ENCODE measurements around the gene ZCCHC7. TPM values are rescaled to one million over a fixed set of nuclear protein-coding genes. Genes with fewer than 3 reads are reported as not detected.

ZCCHC7 gene
- polyA plus RNA-seq, 3 donors, result 8.7 to 12.9 (median 12.5) TPM

GRCh38 chr9:37206121-37206620, 85.8 kb downstream of the ZCCHC7 start:
- Mint-ChIP-seq H3K36me3 (peaks cover 27 to 43% of the 10 kb centered on the region in 2 donors), H3K4me3 (no peak overlapping the region), H3K27me3 (ENCODE audit: low read depth in 3 of 3) (peaks cover 0 to 2% (median 0%) of the 10 kb centered on the region in 3 donors), H3K9me3 (peaks cover 0 to 7% (median 3%) of the 10 kb centered on the region in 7 donors), H3K27ac (no peak overlapping the region), H3K4me1 (peaks cover 7% of the 10 kb centered on the region)
- Histone ChIP-seq H3K9ac (ENCODE audit: insufficient read depth, low read length, poor library complexity, severe bottlenecking) (no peak overlapping the region), H3K79me2 (ENCODE audit: insufficient read depth, low read length) (no peaks in the 10 kb centered on the region), H3K36me3 (replicated peaks in 1 of 2; ENCODE audit: control insufficient read depth in 1 of 2, insufficient read depth in 2 of 2, low read length in 2 of 2) (peaks cover 5 to 25% of the 10 kb centered on the region in 2 donors), H3K9me3 (replicated peaks in 1 of 2; ENCODE audit: control insufficient read depth in 1 of 2, insufficient read depth in 1 of 2, low read length in 2 of 2) (no peaks in the 10 kb centered on the region), H3K27ac (ENCODE audit: low read depth in 1 of 2, low read length in 2 of 2) (no peak overlapping the region), H3K4me1 (ENCODE audit: control insufficient read depth in 1 of 2, insufficient read depth in 2 of 2, low read length in 2 of 2) (no peaks in the 10 kb centered on the region), H4K20me1 (ENCODE audit: insufficient read depth, low read length) (no peaks in the 10 kb centered on the region), H3K4me2 (replicated peaks; ENCODE audit: extremely low read depth, low read length, poor library complexity, severe bottlenecking) (no peak overlapping the region), H3K27me3 (ENCODE audit: control insufficient read depth in 2 of 2, insufficient read depth in 2 of 2, low read length in 2 of 2) (no peaks in the 10 kb centered on the region), H3K4me3 (replicated peaks in 1 of 3; ENCODE audit: low read depth in 2 of 3, low read length in 3 of 3) (no peak overlapping the region), H2AFZ (ENCODE audit: insufficient read depth, low read depth, low read length, poor library complexity, severe bottlenecking) (no peak overlapping the region)
- 87% methylated on average over 6 of the region's 10 CpGs for whole genome bisulfite sequencing (ENCODE audit: insufficient coverage)
- intact Hi-C loops (cut with micrococcal nuclease), result no loop called here
- no peak for DNase-seq
- TF ChIP-seq CTCF (IDR thresholded peaks at IDR 0.05), result no peak

- peaks cover 5 to 25% of the 10 kb centered on the region in 2 donors for H3K36me3 ChIP-seq (replicated peaks in 1 of 2; ENCODE audit: control insufficient read depth in 1 of 2, insufficient read depth in 2 of 2, low read length in 2 of 2)
- H3K27me3 Mint-ChIP-seq (ENCODE audit: low read depth in 3 of 3), result no peaks in the 10 kb centered on the region
- no peaks in the 10 kb centered on the region for H3K4me1 ChIP-seq (ENCODE audit: control insufficient read depth in 1 of 2, insufficient read depth in 2 of 2, low read length in 2 of 2)
- no peak overlapping the region for H3K4me2 ChIP-seq (replicated peaks; ENCODE audit: extremely low read depth, low read length, poor library complexity, severe bottlenecking)
- no peak overlapping the region for H2AFZ ChIP-seq (ENCODE audit: insufficient read depth, low read depth, low read length, poor library complexity, severe bottlenecking)
- H3K9ac ChIP-seq (ENCODE audit: insufficient read depth, low read length, poor library complexity, severe bottlenecking), result no peak overlapping the region
- no peaks in the 10 kb centered on the region for H3K9me3 ChIP-seq (replicated peaks in 1 of 2; ENCODE audit: control insufficient read depth in 1 of 2, insufficient read depth in 1 of 2, low read length in 2 of 2)
- no peak overlapping the region for H3K4me3 Mint-ChIP-seq
- no peaks in the 10 kb centered on the region for H4K20me1 ChIP-seq (ENCODE audit: insufficient read depth, low read length)
- H3K27me3 ChIP-seq (ENCODE audit: control insufficient read depth in 2 of 2, insufficient read depth in 2 of 2, low read length in 2 of 2), result no peaks in the 10 kb centered on the region
- H3K9me3 Mint-ChIP-seq, result peaks cover 0 to 2% (median 0%) of the 10 kb centered on the region in 7 donors
- H3K27ac Mint-ChIP-seq, result peak overlapping the region in 6 of 7 donors; percentile 5 to 64 (median 23)
- no peak overlapping the region for H3K4me3 ChIP-seq (replicated peaks in 1 of 3; ENCODE audit: low read depth in 2 of 3, low read length in 3 of 3)
- peak overlapping the region in 1 of 2 donors; percentile 26 for H3K27ac ChIP-seq (ENCODE audit: low read depth in 1 of 2, low read length in 2 of 2)
- H3K36me3 Mint-ChIP-seq, result peaks cover 16 to 33% of the 10 kb centered on the region in 2 donors
- intact Hi-C loops (cut with micrococcal nuclease), result no loop called here
- H3K79me2 ChIP-seq (ENCODE audit: insufficient read depth, low read length), result no peaks in the 10 kb centered on the region
- TF ChIP-seq CTCF (IDR thresholded peaks at IDR 0.05), result no peak
- peaks cover 8% of the 10 kb centered on the region for H3K4me1 Mint-ChIP-seq
- no CpG with 5 or more reads among the region's 2 CpGs for WGBS (ENCODE audit: insufficient coverage)
- DNase-seq, result no peak
These were observed 89.3 kb downstream of the ZCCHC7 start for GRCh38 chr9:37209431-37210386.
